HFFc6 (cell line): ENCODE data around the gene CADM1. TPM values are rescaled to one million over a fixed set of nuclear protein-coding genes. Genes with fewer than 3 reads are reported as not detected.

Experiments
- DNase-seq: peaks from one replicate; pipeline ENCODE4 v3.0.0-alpha.2; 2018
- H3K27ac Mint-ChIP-seq: 2 replicates; pipeline ENCODE4 v1.8.0; 2020; ENCODE audit warnings: mild to moderate bottlenecking, mixed read lengths
- H3K27me3 Mint-ChIP-seq: 2 replicates; pipeline ENCODE4 v1.8.0; 2021; ENCODE audit warnings: mild to moderate bottlenecking, moderate library complexity, mixed read lengths; ENCODE audit not compliant: insufficient read depth
- H3K36me3 Mint-ChIP-seq: 2 replicates; pipeline ENCODE4 v1.8.0; 2021; ENCODE audit warnings: low read depth, mixed read lengths
- H3K4me1 Mint-ChIP-seq: 2 replicates; pipeline ENCODE4 v1.8.0; 2020; ENCODE audit warnings: low read depth, mixed read lengths
- H3K4me3 Mint-ChIP-seq: 2 replicates; pipeline ENCODE4 v1.8.0; 2020; ENCODE audit warnings: mild to moderate bottlenecking, moderate library complexity, mixed read lengths
- H3K9me3 Mint-ChIP-seq: 2 replicates; pipeline ENCODE4 v1.8.0; 2020; ENCODE audit warnings: mild to moderate bottlenecking, mixed read lengths
- total RNA-seq, 6 experiments: library from RNA; stranded (reverse); fragmentation: NEBNext Ultra II Directional; extraction: Animal tissue kit (Norgen Biotek cat#: 25700); gene quantifications; 2 replicates in 1 of 6; 3 replicates in 5 of 6; pipeline ENCODE4 v1.2.3, GENCODE V29; 2021
- TF ChIP-seq, protein P1 (sequence below): fragments of 200-600 bp; sonication (generic); IDR thresholded peaks from 2 replicates; pipeline ENCODE4 v1.5.0; 2021; ENCODE audit warnings: antibody characterized with exemption, mild to moderate bottlenecking

CADM1 gene
- total RNA-seq, 6 experiments from 2014 or later = not detected

DNA sequence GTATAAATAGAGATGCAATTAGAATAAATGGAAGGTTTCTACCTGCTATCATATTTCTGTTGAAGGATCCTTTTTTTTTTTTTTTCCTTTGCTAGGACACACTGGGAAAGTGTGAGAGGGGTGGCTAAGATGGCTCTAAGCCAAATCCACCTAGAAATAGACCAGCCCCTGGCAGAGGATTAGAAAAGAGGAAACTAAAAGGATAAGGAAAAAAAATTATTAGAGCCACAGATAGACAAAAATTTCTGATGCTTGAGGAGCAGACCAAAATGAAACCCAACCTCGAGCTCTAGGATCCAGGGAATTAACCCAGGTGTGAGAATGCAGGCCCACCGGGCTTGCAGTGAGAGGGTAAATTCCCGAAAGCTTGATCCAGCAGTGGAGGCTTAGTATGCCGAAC lies 262.3 kb downstream of the CADM1 start:
- H3K4me3 Mint-ChIP-seq = no peak overlapping the region
- no peak overlapping the region for H3K27ac Mint-ChIP-seq
- H3K36me3 Mint-ChIP-seq = no peaks in the 10 kb centered on the region
- H3K27me3 Mint-ChIP-seq = no peaks in the 10 kb centered on the region
- no peak for DNase-seq
- peaks cover 48% of the 10 kb centered on the region for H3K9me3 Mint-ChIP-seq
- TF ChIP-seq, protein P1, sequence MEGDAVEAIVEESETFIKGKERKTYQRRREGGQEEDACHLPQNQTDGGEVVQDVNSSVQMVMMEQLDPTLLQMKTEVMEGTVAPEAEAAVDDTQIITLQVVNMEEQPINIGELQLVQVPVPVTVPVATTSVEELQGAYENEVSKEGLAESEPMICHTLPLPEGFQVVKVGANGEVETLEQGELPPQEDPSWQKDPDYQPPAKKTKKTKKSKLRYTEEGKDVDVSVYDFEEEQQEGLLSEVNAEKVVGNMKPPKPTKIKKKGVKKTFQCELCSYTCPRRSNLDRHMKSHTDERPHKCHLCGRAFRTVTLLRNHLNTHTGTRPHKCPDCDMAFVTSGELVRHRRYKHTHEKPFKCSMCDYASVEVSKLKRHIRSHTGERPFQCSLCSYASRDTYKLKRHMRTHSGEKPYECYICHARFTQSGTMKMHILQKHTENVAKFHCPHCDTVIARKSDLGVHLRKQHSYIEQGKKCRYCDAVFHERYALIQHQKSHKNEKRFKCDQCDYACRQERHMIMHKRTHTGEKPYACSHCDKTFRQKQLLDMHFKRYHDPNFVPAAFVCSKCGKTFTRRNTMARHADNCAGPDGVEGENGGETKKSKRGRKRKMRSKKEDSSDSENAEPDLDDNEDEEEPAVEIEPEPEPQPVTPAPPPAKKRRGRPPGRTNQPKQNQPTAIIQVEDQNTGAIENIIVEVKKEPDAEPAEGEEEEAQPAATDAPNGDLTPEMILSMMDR = no peak
- H3K4me1 Mint-ChIP-seq = no peaks in the 10 kb centered on the region

DNA sequence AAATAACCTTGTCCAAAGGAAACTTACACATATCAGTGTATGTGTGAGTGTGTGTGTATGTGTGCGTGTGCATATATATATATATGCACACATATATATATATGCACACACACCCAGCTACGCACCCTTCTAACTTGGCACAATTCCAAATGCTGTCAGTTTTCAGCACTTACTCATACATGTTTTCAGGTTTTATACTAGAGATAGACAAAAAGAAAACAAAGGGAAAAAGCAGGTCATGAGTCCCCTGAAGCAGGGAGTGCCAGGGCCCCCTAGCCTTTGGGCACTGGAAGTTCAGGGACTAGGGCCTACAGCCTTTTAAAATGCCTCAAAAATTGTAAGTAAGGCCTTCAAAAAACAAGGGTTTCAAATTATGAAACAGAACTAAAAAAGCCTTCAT lies 265.4 kb downstream of the CADM1 start:
- no peaks in the 10 kb centered on the region for H3K36me3 Mint-ChIP-seq
- H3K4me3 Mint-ChIP-seq = no peak overlapping the region
- H3K27me3 Mint-ChIP-seq = no peaks in the 10 kb centered on the region
- no peak overlapping the region for H3K27ac Mint-ChIP-seq
- no peaks in the 10 kb centered on the region for H3K4me1 Mint-ChIP-seq
- H3K9me3 Mint-ChIP-seq = peaks cover 45% of the 10 kb centered on the region
- no peak for DNase-seq
- TF ChIP-seq, protein P1 = no peak

GRCh38 chr11:115238086-115238485 lies 266.1 kb downstream of the CADM1 start:
- Mint-ChIP-seq H3K4me1 (no peaks in the 10 kb centered on the region), H3K4me3 (no peak overlapping the region), H3K9me3 (peaks cover 50% of the 10 kb centered on the region), H3K27ac (no peak overlapping the region), H3K36me3 (no peaks in the 10 kb centered on the region), H3K27me3 (no peaks in the 10 kb centered on the region)
- DNase-seq = no peak
- TF ChIP-seq, protein P1 = no peak

GRCh38 chr11:115237578-115237977 lies 266.6 kb downstream of the CADM1 start:
- H3K4me3 Mint-ChIP-seq = no peak overlapping the region
- peaks cover 53% of the 10 kb centered on the region for H3K9me3 Mint-ChIP-seq
- TF ChIP-seq, protein P1 = no peak
- no peaks in the 10 kb centered on the region for H3K27me3 Mint-ChIP-seq
- no peaks in the 10 kb centered on the region for H3K4me1 Mint-ChIP-seq
- no peak overlapping the region for H3K27ac Mint-ChIP-seq
- no peaks in the 10 kb centered on the region for H3K36me3 Mint-ChIP-seq
- DNase-seq = no peak

DNA sequence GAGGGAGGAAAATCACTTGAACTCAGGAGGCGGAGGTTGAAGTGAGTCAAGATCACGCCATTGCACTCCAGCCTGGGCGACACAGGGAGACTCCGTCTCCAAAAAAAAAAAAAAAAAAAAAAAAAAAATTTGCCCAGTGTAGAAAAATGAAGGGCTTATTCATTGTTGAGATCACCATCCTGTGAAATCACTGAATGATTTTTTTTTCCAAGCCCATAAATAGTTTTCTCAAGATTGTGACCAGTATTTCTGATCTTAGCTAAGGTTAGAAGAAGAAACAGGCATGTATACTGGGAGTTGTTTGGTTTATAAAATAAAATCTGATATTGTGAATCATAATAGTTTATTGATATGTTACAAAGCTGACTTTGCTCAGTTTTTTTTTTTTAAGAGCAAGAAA lies 269.4 kb downstream of the CADM1 start:
- Mint-ChIP-seq H3K9me3 (peaks cover 40% of the 10 kb centered on the region), H3K4me1 (no peaks in the 10 kb centered on the region), H3K27me3 (no peaks in the 10 kb centered on the region), H3K27ac (no peak overlapping the region), H3K36me3 (no peaks in the 10 kb centered on the region), H3K4me3 (no peak overlapping the region)
- TF ChIP-seq, protein P1 = no peak
- DNase-seq = no peak

- TF ChIP-seq, protein P1 = no peak
- no peaks in the 10 kb centered on the region for H3K4me1 Mint-ChIP-seq
- no peak overlapping the region for H3K27ac Mint-ChIP-seq
- no peaks in the 10 kb centered on the region for H3K27me3 Mint-ChIP-seq
- peaks cover 58% of the 10 kb centered on the region for H3K9me3 Mint-ChIP-seq
- H3K4me3 Mint-ChIP-seq = no peak overlapping the region
- H3K36me3 Mint-ChIP-seq = no peaks in the 10 kb centered on the region
- no peak for DNase-seq
These were observed 277.7 kb downstream of the CADM1 start for GRCh38 chr11:115226556-115226955.
